ENCODE measurements around the gene CCL14. TPM values are rescaled to one million over a fixed set of nuclear protein-coding genes. Genes with fewer than 3 reads are reported as not detected.

CCL14 gene
- total and polyA plus RNA-seq, 2 of the 13 experiments (the other 11 are each of a cell fraction or from before 2014, with no cell fraction given) = 1.1 to 1.7 TPM

DNA sequence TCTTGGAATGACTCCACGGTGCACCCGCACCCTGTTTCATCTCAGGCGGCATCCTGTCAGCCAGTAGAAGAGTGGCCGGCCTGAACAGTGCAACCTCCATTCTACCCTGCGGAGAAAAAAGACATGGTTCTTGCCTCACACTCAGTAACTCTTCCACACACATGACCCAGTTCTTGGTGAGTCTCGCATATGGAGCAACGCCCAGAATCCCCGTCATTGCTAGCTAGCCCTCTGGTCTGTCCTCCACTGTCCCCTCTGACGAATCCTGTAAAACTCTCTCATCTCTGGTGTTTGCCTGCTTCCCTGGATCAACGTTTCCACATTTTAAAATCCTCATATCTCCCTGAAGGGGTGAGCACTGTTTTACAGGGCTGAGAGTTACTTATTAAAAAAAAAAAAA is 51.8 kb downstream of the CCL14 start:
- DNase-seq (ENCODE audit: low spot score) (no peak), FAIRE-seq (no peak), ATAC-seq (no peak)
- H3K4me1 ChIP-seq (ENCODE audit: insufficient read depth, low read length) = no peaks in the 10 kb centered on the region
- no peak overlapping the region for H2AFZ ChIP-seq (ENCODE audit: low read length)
- no peak overlapping the region for H3K27ac ChIP-seq (ENCODE audit: extremely low read length, insufficient read depth, low read length)
- peaks cover 0 to 6% of the 10 kb centered on the region in 2 experiments; a peak in 1 of 5 replicates for H3K27me3 ChIP-seq (ENCODE audit: control insufficient read depth in 1 of 2, insufficient read depth in 2 of 2, low read length in 2 of 2)
- POLR2A ChIA-PET = no interaction called here
- no peaks in the 10 kb centered on the region for H3K9me3 ChIP-seq (ENCODE audit: low read length)
- in situ Hi-C loops (cut with HindIII; ENCODE audit: extremely low pct_ligation_motif_present, low pct_unique_long_range_greater_than_20kb) = no loop called here
- BruUV-seq (replicated peaks) = no TSS peak
- H3K4me2 ChIP-seq (ENCODE audit: low read depth, low read length) = no peak overlapping the region
- no peak for TF ChIP-seq NCOA5 (CRISPR knock-in tag; IDR thresholded peaks at IDR 0.05)
- TF ChIP-seq, protein P1, sequence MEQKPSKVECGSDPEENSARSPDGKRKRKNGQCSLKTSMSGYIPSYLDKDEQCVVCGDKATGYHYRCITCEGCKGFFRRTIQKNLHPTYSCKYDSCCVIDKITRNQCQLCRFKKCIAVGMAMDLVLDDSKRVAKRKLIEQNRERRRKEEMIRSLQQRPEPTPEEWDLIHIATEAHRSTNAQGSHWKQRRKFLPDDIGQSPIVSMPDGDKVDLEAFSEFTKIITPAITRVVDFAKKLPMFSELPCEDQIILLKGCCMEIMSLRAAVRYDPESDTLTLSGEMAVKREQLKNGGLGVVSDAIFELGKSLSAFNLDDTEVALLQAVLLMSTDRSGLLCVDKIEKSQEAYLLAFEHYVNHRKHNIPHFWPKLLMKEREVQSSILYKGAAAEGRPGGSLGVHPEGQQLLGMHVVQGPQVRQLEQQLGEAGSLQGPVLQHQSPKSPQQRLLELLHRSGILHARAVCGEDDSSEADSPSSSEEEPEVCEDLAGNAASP (CRISPR knock-in tag; IDR thresholded peaks at IDR 0.05; ENCODE audit: borderline replicate concordance) = no peak
- TF ChIP-seq MIER3 (CRISPR knock-in tag; IDR thresholded peaks at IDR 0.05; ENCODE audit: borderline replicate concordance) = no peak
- no peak for TF ChIP-seq ZNF496 (CRISPR knock-in tag; IDR thresholded peaks at IDR 0.05; ENCODE audit: insufficient replicate concordance)
- no peak for TF ChIP-seq NFYC (CRISPR knock-in tag; IDR thresholded peaks at IDR 0.05)
- H3K79me2 ChIP-seq (ENCODE audit: insufficient read depth, low read length) = no peaks in the 10 kb centered on the region
- CTCF ChIA-PET (ENCODE audit: low intra/inter-chr PET ratio, low total read pairs) = no interaction called here
- intact Hi-C loops (cut with micrococcal nuclease; ENCODE audit: unreplicated experiment) = no loop called here
- no peak overlapping the region for H3K9ac ChIP-seq (ENCODE audit: insufficient read depth, low read depth, low read length)
- H3K4me3 ChIP-seq (replicated peaks in 1 of 3; ENCODE audit: insufficient read depth in 1 of 3, low read depth in 2 of 3, low read length in 3 of 3) = no peak overlapping the region
- H3K36me3 ChIP-seq (replicated peaks in 1 of 2; ENCODE audit: control insufficient read depth in 1 of 2, insufficient read depth in 2 of 2, low read length in 2 of 2) = no peaks in the 10 kb centered on the region
- no peaks in the 10 kb centered on the region for H4K20me1 ChIP-seq (ENCODE audit: insufficient read depth, low read length)
- WGBS (ENCODE audit: low lambda C conversion rate) = 21% methylated on average over 10 of the region's 10 CpGs

Other genes with a start within 250 kb of the CCL14 start
- not detected in 2 replicates for gene GAS2L2, start 233.5 kb downstream of the CCL14 start, total RNA-seq (2016; rRNA removed; fragmentation: Illumina TruSeq; extraction: Trizol)
- gene GAS2L2, start 233.5 kb downstream of the CCL14 start, polyA plus RNA-seq (2011; rRNA removed) = not detected in 2 replicates
- not detected in 2 replicates for gene C17orf50, start 225.8 kb downstream of the CCL14 start, total RNA-seq (2016; rRNA removed; fragmentation: Illumina TruSeq; extraction: Trizol)
- not detected in 2 replicates for gene C17orf50, start 225.8 kb downstream of the CCL14 start, polyA plus RNA-seq (2011; rRNA removed)
- gene MMP28, start 191.1 kb downstream of the CCL14 start, total RNA-seq (2016; rRNA removed; fragmentation: Illumina TruSeq; extraction: Trizol) = not detected in 2 replicates
- not detected in 2 replicates for gene MMP28, start 191.1 kb downstream of the CCL14 start, polyA plus RNA-seq (2011; rRNA removed)
- 26.5 and 49.9 TPM in 2 replicates for gene TAF15, start 177.2 kb downstream of the CCL14 start, total RNA-seq (2016; rRNA removed; fragmentation: Illumina TruSeq; extraction: Trizol)
- 25.2 and 29.3 TPM in 2 replicates for gene TAF15, start 177.2 kb downstream of the CCL14 start, polyA plus RNA-seq (2011; rRNA removed)
- not detected in 2 replicates for gene HEATR9, start 117.8 kb downstream of the CCL14 start, total RNA-seq (2016; rRNA removed; fragmentation: Illumina TruSeq; extraction: Trizol)
- gene HEATR9, start 117.8 kb downstream of the CCL14 start, polyA plus RNA-seq (2011; rRNA removed) = not detected in 2 replicates
- gene CCL5, start 106.4 kb downstream of the CCL14 start, total RNA-seq (2016; rRNA removed; fragmentation: Illumina TruSeq; extraction: Trizol) = 0.13 TPM in 1 of 2 replicates, not detected in the other
- gene CCL5, start 106.4 kb downstream of the CCL14 start, polyA plus RNA-seq (2011; rRNA removed) = 0.25 and 0.29 TPM in 2 replicates
- 0.40 TPM in 1 of 2 replicates, not detected in the other for gene RDM1, start 56.0 kb downstream of the CCL14 start, total RNA-seq (2016; rRNA removed; fragmentation: Illumina TruSeq; extraction: Trizol)
- 0.14 and 0.28 TPM in 2 replicates for gene RDM1, start 56.0 kb downstream of the CCL14 start, polyA plus RNA-seq (2011; rRNA removed)
- gene LYZL6, start 43.0 kb downstream of the CCL14 start, total RNA-seq (2016; rRNA removed; fragmentation: Illumina TruSeq; extraction: Trizol) = not detected in 2 replicates
- not detected in 2 replicates for gene LYZL6, start 43.0 kb downstream of the CCL14 start, polyA plus RNA-seq (2011; rRNA removed)
- 0.51 and 2.0 TPM in 2 replicates for gene CCL16, start 5.2 kb downstream of the CCL14 start, total RNA-seq (2016; rRNA removed; fragmentation: Illumina TruSeq; extraction: Trizol)
- gene CCL16, start 5.2 kb downstream of the CCL14 start, polyA plus RNA-seq (2011; rRNA removed) = 14.7 and 17.7 TPM in 2 replicates
- 23.2 and 29.2 TPM in 2 replicates for gene CCL15, start 14.8 kb upstream of the CCL14 start, total RNA-seq (2016; rRNA removed; fragmentation: Illumina TruSeq; extraction: Trizol)
- 37.4 and 45.9 TPM in 2 replicates for gene CCL15, start 14.8 kb upstream of the CCL14 start, polyA plus RNA-seq (2011; rRNA removed)
- not detected in 2 replicates for gene CCL23, start 31.2 kb upstream of the CCL14 start, total RNA-seq (2016; rRNA removed; fragmentation: Illumina TruSeq; extraction: Trizol)
- gene CCL23, start 31.2 kb upstream of the CCL14 start, polyA plus RNA-seq (2011; rRNA removed) = not detected in 2 replicates
- not detected in 2 replicates for gene CCL18, start 77.5 kb upstream of the CCL14 start, total RNA-seq (2016; rRNA removed; fragmentation: Illumina TruSeq; extraction: Trizol)
- not detected in 2 replicates for gene CCL18, start 77.5 kb upstream of the CCL14 start, polyA plus RNA-seq (2011; rRNA removed)
- not detected in 2 replicates for gene CCL3, start 103.4 kb upstream of the CCL14 start, total RNA-seq (2016; rRNA removed; fragmentation: Illumina TruSeq; extraction: Trizol)
- not detected in 2 replicates for gene CCL3, start 103.4 kb upstream of the CCL14 start, polyA plus RNA-seq (2011; rRNA removed)
- not detected in 2 replicates for gene CCL4, start 117.1 kb upstream of the CCL14 start, total RNA-seq (2016; rRNA removed; fragmentation: Illumina TruSeq; extraction: Trizol)
- not detected in 2 replicates for gene CCL4, start 117.1 kb upstream of the CCL14 start, polyA plus RNA-seq (2011; rRNA removed)
- gene TBC1D3B, start 189.9 kb upstream of the CCL14 start, total RNA-seq (2016; rRNA removed; fragmentation: Illumina TruSeq; extraction: Trizol) = 1.8 TPM in 1 of 2 replicates, not detected in the other
- gene TBC1D3B, start 189.9 kb upstream of the CCL14 start, polyA plus RNA-seq (2011; rRNA removed) = 1.1 and 2.1 TPM in 2 replicates
- not detected in 2 replicates for gene CCL3L1, start 210.0 kb upstream of the CCL14 start, total RNA-seq (2016; rRNA removed; fragmentation: Illumina TruSeq; extraction: Trizol)
- not detected in 2 replicates for gene CCL3L1, start 210.0 kb upstream of the CCL14 start, polyA plus RNA-seq (2011; rRNA removed)
- not detected in 2 replicates for gene CCL4L2, start 224.3 kb upstream of the CCL14 start, total RNA-seq (2016; rRNA removed; fragmentation: Illumina TruSeq; extraction: Trizol)
- gene CCL4L2, start 224.3 kb upstream of the CCL14 start, polyA plus RNA-seq (2011; rRNA removed) = not detected in 2 replicates